NCI-H2107 (cell line): Measurements from ENCODE around the gene GRAMD1A.
A peak's percentile ranks its signal among the peaks of the same experiment; 100 is the strongest.

Source experiments
- DNase-seq: peaks from one replicate; lab custom pipeline; 2025; lab: John Stamatoyannopoulos, UW

GRAMD1A gene

DNA sequence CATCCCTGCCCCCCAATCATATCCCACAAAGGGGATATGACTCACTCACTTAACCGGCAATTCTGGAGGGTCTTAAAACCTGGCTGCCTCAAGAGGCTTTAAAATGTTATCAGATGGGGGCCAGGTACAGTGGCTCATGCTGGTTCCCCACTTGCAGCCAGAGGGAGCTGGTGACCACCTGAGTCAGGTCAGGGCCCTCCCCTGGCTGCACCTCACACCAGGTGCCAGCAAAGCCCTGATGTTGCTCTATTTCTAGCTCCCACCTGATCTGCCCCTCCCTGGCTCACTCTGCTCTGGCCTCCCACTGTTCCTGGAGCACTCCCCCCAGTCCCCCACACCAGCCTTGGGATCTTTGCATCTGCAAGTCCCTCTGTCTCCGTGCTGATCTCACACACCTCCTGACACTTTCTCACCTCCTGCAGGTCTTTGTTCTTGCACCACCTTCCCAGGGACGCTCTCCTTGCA lies 55.6 kb downstream of the GRAMD1A start:
- no peak for DNase-seq

DNA sequence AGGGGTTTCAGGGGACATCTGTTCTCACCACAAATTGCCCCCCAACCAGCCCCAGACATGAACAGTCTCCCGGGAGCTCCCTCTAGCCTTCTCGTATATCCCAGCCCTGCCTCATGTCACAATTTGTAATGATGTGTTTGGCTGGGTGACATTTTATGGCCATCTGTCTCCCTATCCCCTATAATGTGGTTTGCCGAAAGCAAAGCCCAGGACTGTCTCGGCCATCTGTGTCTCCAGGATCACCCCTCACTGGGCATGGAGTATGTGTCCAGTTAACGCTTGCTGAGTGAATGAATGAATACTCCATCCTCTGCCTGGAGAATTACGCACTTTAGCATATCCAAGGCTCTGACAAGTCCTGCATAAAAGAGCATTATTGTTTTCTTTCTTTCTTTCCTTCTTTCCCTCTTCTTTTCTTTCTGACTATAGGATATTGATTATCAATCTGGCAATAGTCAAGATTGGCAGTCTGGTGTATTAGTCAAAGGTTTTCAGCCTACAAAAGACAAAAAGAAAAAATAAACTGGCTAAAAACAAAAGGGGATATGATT lies 56.5 kb downstream of the GRAMD1A start:
- no peak for DNase-seq

DNA sequence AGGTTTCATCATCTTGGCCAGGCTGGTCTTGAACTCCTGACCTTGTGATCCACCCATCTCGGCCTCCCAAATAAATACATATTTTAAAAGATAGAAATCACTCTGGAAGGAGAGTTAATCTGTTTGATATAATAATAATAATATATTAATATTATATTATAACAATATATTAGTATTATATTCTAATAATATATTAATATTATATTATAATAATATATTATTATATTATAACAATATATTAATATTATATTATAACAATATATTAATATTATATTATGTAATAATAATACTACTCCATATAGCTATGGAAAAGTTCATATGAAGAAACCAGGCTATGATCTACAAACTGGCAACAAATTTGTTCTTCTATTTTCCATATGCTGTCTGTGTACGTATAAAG lies 58.2 kb downstream of the GRAMD1A start:
- no peak for DNase-seq

DNA sequence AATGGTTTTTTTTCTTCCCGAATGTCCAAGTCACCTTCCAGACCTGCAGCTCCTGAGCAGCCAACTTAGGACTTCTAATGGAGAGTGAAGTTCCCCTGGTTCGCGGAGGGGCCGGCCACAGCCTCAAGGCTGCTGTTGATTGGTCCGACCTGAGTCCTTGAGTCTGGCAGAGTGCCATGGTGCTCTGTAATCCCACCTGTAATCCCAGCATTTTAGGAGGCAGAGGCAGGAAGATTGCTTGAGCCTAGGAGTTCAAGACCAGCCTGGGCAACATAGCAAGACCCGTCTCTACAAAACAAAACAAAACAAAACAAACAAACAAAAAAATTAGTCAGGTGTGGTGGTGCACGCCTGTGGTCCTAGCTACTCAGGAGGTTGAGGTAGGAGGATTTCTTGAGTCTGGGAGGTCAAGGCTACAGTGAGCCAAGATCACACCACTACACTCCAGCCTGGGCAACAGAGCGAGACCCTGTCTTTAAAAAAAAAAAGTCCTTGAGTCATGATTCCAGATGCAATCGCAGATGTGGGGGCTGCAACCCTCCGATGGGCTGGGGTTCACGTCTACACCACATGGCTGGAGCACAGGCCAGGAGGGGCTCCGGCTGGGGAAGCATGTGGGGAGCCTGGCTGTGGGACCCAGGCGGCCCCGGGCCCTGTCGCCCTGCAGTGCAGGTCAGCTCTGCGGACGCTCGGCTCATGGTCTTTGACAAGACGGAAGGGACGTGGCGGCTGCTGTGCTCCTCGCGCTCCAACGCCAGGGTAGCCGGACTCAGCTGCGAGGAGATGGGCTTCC lies 59.1 kb downstream of the GRAMD1A start:
- DNase-seq = no peak

DNA sequence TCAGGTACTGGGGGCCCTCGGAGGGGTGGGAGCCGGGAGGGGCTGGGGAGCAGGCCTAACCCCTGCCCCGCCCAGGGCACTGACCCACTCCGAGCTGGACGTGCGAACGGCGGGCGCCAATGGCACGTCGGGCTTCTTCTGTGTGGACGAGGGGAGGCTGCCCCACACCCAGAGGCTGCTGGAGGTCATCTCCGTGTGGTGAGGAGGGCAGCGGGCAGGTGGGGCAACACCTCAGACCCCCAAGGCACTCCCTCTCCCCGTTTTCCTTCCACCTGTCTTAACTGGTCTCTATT lies 59.6 kb downstream of the GRAMD1A start:
- no peak for DNase-seq

DNA sequence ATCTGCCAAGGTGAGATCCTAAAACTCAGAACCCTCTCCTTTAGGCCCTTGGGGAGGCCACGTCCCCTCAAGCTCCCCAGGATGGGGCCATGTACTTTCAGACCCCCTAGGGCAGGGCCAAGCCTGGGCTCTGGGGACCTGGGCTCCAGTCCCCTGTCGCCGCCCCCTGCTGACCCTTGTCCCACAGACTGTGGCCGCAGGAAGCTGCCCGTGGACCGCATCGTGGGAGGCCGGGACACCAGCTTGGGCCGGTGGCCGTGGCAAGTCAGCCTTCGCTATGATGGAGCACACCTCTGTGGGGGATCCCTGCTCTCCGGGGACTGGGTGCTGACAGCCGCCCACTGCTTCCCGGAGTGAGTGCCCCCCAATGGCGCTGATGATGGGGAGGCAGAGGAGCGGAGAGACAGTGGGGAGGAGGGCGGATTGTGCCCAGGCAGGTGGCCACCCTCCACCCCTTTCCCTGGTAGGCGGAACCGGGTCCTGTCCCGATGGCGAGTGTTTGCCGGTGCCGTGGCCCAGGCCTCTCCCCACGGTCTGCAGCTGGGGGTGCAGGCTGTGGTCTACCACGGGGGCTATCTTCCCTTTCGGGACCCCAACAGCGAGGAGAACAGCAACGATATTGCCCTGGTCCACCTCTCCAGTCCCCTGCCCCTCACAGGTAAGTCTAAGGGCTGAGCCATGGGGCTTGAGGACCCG lies 60.2 kb downstream of the GRAMD1A start:
- DNase-seq = no peak

DNA sequence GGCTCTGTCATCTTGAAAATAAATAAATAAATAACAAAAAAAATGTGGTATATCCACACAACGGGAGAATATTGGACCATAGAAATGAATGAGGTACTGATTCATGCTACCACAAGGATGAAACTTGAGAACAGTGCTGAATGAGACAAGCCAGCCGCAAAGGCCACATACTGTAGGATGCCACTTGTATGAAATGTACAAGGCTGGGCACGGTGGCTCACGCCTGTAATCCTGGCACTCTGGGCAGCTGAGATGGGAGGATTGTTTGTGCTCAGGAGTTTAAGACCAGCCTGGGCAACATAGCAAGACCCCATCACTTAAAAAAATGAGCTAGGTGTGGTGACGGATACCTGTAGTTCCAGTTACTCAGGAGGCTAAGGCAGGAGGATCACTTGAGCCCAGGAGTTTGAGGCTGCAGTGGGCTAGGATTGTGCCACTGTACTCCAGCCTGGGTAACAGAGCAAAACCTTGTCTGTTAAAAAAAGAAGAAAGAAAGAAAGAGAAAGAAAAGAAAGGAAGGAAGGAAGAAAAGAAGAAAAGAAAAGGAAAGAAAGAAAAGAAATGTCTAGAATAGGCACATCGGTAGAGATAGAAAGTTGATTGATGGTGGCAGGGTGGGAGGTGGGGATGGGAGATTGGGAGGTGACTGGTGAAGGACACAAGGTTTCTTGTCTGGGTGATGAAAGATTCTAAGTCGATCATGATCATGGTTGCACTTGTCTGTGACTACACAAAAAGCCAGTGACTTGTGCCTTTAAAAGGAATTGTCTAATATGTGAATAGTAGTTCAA lies 61.7 kb downstream of the GRAMD1A start:
- DNase-seq = no peak

DNA sequence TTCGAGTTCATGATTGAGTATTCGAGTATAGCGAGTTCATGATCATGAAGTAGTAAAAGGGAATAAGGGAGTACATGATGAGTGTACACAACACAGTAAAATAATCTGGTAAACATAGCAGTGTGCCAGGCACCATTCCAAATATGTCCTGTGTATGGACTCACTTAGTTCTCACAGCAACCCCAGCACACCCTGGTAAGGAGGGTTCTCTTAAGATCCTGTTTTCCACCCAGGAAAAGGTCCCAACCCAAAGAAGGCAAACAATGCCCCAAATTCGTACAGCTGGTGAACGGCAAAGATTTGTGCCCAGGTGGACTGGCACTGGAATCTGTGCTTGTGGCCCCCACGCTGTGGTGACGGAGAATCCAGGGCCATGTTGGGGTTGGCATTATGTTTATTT lies 62.8 kb downstream of the GRAMD1A start:
- no peak for DNase-seq

DNA sequence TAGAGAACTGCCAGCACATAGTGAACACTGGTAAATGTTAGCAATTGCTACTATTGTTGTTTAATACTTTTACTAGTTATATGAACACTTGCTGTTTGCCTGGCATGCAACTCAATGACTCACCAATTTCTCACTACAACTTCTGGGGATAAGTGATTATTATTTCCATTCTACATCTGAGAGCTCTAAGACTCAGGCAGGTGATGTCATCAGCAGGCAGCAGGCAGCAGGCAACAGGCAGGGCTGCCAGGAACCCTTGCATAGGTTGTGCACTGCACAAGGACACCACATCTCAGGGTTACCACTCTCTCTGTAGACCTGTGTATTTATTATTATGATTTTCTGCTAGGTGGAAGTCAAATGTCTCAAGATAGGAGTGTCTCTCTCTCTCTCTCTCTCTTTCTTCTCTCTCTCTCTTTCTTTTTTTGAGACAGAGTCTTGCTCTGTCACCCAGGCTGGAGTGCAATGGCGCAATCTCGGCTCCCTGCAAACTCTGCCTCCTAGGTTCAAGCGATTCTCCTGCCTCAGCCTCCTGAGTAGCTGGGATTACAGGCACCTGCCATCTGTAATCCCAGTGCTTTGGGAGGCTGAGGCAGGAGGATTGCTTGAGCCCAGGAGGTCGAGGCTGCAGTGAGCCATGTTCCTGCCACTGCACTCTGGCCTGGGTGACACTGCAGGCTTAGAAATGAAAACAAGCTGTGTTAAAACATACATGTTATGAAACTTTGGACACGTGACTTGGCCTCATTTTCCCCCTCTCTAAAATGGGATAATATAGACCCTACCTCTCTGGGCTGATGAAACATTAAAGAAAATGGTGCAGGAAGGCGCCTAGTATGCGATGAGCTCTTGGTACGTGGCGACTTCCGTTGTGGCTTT lies 64.1 kb downstream of the GRAMD1A start:
- no peak for DNase-seq

DNA sequence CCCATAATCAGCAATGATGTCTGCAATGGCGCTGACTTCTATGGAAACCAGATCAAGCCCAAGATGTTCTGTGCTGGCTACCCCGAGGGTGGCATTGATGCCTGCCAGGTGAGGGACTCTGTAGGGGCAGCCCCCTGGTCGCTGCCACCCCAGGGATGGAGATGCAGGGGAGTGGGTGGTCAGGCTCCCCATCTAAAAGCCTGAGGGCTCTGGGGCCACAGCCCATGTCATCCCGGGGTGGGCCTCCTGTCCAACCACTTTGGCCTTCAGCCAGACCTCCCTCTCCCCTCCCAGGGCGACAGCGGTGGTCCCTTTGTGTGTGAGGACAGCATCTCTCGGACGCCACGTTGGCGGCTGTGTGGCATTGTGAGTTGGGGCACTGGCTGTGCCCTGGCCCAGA lies 65.5 kb downstream of the GRAMD1A start:
- DNase-seq = no peak

DNA sequence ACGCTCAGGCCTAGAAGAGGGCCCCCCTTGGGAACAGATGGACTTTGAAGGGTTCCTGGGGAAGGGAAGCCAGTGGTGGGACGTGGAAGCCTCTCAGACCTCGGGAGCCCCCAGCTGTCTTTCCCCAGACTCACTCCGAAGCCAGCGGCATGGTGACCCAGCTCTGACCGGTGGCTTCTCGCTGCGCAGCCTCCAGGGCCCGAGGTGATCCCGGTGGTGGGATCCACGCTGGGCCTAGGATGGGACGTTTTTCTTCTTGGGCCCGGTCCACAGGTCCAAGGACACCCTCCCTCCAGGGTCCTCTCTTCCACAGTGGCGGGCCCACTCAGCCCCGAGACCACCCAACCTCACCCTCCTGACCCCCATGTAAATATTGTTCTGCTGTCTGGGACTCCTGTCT lies 66.0 kb downstream of the GRAMD1A start:
- DNase-seq = no peak

DNA sequence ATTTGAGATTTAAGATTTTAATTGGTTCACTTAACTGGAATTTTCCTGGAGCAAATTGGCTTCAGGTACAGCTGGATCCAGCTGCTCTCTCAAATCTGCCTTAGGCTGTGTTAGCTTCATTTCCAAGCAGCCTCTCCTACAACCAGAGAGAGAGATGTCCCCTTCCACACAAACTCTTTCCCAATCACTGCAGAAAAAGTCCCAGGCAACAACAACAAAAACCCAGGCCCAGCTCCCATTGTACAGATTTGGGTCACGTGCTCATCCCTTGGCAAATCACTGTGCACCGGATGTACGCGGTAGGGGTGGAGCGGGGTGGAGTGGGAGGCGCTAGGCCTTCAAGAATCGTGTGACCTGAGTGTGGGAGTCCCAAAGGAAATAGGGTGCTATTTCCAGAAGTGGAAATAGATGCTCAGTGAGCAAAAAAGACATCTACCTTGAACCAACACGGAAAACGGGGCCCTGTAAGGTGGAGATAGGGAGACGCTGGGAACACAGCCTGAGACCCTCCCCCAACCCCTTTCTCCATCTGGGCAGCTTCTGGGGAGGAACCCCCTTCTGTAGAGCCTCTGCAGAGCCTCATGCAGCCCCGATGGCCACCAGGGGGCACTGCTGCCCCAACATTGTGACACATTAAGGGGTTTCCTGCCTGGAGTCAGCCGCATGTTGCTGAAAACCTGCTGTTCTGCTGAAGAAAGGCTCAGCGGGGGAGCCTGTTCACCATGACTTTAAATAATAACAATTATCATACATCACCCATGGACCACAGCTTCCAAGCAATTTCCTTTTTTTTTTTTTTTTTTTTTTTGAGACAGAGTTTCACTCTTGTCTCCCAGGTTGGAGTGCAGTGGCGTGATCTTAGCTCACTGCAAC lies 66.8 kb downstream of the GRAMD1A start:
- peak; percentile 69 for DNase-seq

DNA sequence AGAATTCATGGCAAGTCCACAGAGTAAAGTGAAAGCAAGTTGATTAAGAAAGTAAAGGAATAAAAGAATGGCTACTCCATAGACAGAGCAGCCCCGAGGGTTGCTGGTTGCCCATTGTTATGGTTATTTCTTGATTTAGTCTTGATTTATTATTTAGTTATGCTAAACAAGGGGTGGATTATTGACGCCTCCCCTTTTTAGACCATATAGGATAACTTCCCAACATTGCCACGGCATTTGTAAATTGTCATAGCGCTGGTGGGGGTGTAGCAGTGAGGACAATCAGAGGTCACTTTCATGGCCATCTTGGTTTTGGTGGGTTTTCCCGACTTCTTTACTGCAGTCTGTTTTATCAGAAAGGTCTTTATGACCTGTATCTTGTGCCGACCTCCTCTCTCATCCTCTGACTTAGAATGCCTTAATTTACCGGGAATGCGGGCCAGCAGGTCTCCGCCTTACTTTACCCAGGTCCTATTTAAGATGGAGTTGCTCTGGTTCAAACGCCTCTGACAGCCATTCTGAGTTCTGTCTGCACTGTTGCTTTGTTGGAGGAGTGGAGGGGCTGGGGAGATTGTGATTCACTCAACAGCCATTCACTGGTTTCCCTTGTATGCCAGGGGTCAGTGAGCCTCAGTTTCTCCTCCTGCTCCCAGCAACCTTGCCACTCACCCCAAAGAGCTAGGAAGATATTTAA lies 69.0 kb downstream of the GRAMD1A start:
- DNase-seq = no peak

DNA sequence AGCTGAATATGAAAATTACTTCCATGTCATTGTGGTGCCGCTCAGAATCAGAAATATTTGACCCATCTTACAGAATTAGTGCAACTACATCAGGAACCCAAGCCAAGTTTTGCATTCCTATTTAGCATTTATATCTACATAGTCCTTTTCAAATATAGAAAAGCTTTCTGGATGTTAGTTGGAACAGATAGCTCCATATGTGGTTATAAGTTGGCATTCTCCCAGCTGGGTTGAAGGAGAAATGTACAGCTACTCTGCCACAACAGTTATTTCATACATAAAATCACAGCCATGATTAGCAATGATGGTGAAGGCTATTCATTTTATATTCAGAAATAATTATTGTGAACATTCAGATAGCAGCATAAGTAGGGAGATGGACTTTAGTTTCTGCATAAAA lies 69.6 kb downstream of the GRAMD1A start:
- DNase-seq = no peak

DNA sequence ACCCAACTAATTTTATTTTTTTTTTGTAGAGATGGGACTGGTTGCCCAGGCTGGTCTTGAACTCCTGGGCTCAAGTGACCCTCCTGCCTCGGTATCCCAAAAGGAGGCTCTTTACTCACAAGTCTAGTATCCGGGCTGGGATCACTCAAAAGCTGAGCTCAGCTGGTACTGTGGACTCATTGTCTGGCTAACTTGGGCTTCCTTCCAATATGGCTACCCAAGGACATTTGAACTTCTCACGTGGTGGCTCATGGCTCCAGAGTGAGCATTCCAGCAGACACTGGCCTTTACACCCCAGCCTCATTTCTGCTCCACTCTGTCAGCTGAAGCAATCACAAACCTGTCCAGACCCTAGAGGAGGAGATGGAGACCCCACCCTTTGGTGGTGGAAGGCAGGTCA lies 70.3 kb downstream of the GRAMD1A start:
- no peak for DNase-seq

DNA sequence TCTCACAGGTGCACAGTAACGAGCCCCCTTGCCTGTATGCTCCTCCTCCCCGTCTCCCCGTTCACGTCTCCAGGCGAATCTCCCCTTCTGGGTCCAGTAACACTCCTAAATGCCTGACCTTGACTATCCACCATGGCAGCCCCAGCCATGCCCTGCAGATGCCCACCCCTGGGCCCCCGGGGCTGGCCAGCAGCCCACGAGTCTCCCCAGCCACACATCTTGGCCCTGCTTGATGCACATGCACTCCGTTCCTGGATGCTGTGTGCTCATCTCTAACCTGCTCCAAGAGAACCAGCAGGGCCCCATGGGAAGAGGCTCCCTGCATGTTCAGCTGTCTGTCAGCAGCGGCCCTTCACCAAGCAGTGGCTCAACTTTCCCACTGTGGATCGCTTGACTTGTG lies 73.4 kb downstream of the GRAMD1A start:
- no peak for DNase-seq

DNA sequence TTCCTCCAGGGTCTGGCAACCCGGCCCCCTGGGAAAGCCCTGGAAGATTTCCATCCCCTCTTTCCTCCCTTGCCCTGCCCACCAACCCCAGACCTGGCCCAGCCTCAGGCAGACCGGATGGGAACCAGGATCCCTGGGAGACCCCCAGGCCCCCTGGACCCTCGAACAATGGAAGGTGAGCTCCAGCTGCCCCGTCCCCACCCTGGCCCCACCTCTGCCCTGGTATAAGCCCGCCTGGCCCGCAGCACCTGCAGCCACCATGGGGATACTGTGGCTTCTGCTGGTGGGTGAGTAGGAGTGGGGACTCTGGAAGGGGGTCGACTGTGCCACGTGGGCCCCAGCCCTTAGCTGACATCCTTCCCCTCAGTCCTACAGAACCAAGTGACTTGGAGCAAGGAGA lies 73.8 kb downstream of the GRAMD1A start:
- no peak for DNase-seq

DNA sequence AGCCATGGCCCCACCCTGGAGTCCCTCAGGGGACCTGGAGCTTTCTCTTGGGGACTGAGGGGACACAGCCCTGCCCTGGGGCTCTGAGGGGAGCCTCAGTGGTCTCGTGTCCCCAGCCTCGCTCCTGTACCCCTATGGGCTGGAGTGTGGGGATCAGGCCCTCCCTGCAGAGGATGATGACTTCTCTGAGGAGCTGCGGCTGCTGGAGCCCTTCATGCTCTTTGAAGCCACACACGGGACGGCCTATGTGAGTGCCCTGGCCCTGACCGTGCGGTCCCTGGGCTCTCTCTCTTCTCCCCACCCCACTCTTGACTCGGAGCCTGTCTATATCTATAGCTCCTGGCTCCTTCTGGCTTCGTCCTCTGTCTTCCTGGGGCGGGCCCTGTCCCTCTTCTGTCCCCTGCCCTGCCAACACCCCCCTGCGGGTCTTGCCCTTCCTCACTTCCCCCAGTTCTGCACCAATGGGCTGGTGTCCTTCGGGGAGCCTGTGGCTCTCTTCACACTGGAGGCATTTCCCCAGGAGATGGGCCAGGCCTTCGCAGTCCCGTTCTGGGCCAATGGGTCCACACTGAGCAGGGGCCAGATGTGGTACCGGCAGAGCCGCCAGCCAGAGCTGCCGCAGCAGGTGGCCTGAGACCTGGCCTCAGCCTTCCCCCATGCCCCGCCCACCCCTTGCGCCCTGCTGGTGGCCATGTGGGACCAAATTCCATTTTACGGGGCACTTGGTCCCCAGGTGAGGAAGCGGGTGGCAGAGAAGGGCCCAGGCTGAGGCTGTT lies 74.5 kb downstream of the GRAMD1A start:
- no peak for DNase-seq
